HepG2 (cell line): Measurements from ENCODE around the gene THRB. TPM values are rescaled to one million over a fixed set of nuclear protein-coding genes. Genes with fewer than 3 reads are reported as not detected.

Source experiments
- AGO2 ChIP-seq: fragments of 200-400 bp; formaldehyde crosslinking; optimal IDR thresholded peaks from 2 replicates; pipeline ENCODE3; 2017; ENCODE audit warnings: mild to moderate bottlenecking, low read depth, low read length, moderate library complexity
- ARID2 ChIP-seq: sonication (generic); formaldehyde crosslinking; IDR thresholded peaks from 2 replicates; pipeline ENCODE4 v1.8.1; 2022; ENCODE audit warnings: mild to moderate bottlenecking, missing genetic modification reagents, borderline replicate concordance
- BRCA1 ChIP-seq: sonication (generic); formaldehyde crosslinking; IDR thresholded peaks from 2 replicates; pipeline ENCODE4 v1.4.0; 2020; ENCODE audit warnings: missing genetic modification reagents
- ETS1 ChIP-seq: sonication (generic); formaldehyde crosslinking; IDR thresholded peaks from 2 replicates; pipeline ENCODE4 v1.4.0; 2020; ENCODE audit warnings: missing genetic modification reagents
- HNRNPH1 ChIP-seq: fragments of 200-400 bp; formaldehyde crosslinking; optimal IDR thresholded peaks from 2 replicates; pipeline ENCODE3; 2017; ENCODE audit warnings: mild to moderate bottlenecking, low read depth, low read length
- KAT2B ChIP-seq: fragments of 150-350 bp; IDR thresholded peaks from 2 replicates; pipeline ENCODE4 v1.6.1; 2014; ENCODE audit warnings: low read depth, low read length, borderline replicate concordance
- LCORL ChIP-seq, 2 experiments: fragments of 450-650 bp in 1 of 2; sonication (generic) in 1 of 2; formaldehyde crosslinking in 1 of 2; IDR thresholded peaks; 2 replicates each; pipeline versions ENCODE4 v1.5.0 to v1.6.1; 2017 to 2020; ENCODE audit warnings: antibody characterized with exemption in 1 of 2, missing genetic modification reagents in 1 of 2
- MTF1 ChIP-seq: sonication (generic); formaldehyde crosslinking; IDR thresholded peaks from 2 replicates; pipeline ENCODE4 v1.5.0; 2020; ENCODE audit warnings: missing genetic modification reagents
- MXI1 ChIP-seq: IDR thresholded peaks from 3 replicates; pipeline ENCODE4 v1.6.1; 2012; ENCODE audit warnings: low read depth, low read length, inconsistent platforms, borderline replicate concordance
- NFAT5 ChIP-seq: sonication (generic); formaldehyde crosslinking; IDR thresholded peaks from 2 replicates; pipeline ENCODE4 v1.4.0; 2020; ENCODE audit warnings: missing genetic modification reagents
- POLR2AphosphoS2 ChIP-seq: IDR thresholded peaks from 2 replicates; pipeline ENCODE4 v1.6.1; 2011; ENCODE audit warnings: low read depth, low read length, improper control_type of control experiment
- POLR2G ChIP-seq: fragments of 200-400 bp; formaldehyde crosslinking; IDR thresholded peaks from 2 replicates; pipeline ENCODE4 v1.6.1; 2018; ENCODE audit warnings: mild to moderate bottlenecking, low read depth, low read length, moderate library complexity
- RORA ChIP-seq: sonication (generic); formaldehyde crosslinking; IDR thresholded peaks from 2 replicates; pipeline ENCODE4 v1.5.0; 2020; ENCODE audit warnings: mild to moderate bottlenecking, missing genetic modification reagents, moderate library complexity
- SCMH1 ChIP-seq: sonication (generic); formaldehyde crosslinking; IDR thresholded peaks from 2 replicates; pipeline ENCODE4 v1.9.0; 2021; ENCODE audit warnings: missing genetic modification reagents, mild to moderate bottlenecking, borderline replicate concordance
- TMF1 ChIP-seq: sonication (generic); formaldehyde crosslinking; IDR thresholded peaks from 2 replicates; pipeline ENCODE4 v1.8.1; 2022; ENCODE audit warnings: low read depth, missing genetic modification reagents
- TRIM24 ChIP-seq: sonication (generic); formaldehyde crosslinking; IDR thresholded peaks from 2 replicates; pipeline ENCODE4 v1.8.0; 2022; ENCODE audit warnings: mild to moderate bottlenecking, missing genetic modification reagents
- ZBTB1 ChIP-seq: sonication (generic); formaldehyde crosslinking; IDR thresholded peaks from 2 replicates; pipeline ENCODE4 v1.4.0; 2020; ENCODE audit warnings: missing genetic modification reagents, borderline replicate concordance
- ZNF350 ChIP-seq: sonication (generic); formaldehyde crosslinking; IDR thresholded peaks from 2 replicates; pipeline ENCODE4 v1.4.0; 2020; ENCODE audit warnings: mild to moderate bottlenecking, low read depth, missing genetic modification reagents, borderline replicate concordance
- ZNF432 ChIP-seq: sonication (generic); formaldehyde crosslinking; IDR thresholded peaks from 2 replicates; pipeline ENCODE4 v1.5.0; 2020; ENCODE audit warnings: missing genetic modification reagents, mild to moderate bottlenecking, borderline replicate concordance
- ZNF597 ChIP-seq: sonication (generic); formaldehyde crosslinking; IDR thresholded peaks from 2 replicates; pipeline ENCODE4 v1.5.0; 2020; ENCODE audit warnings: missing genetic modification reagents
- ZSCAN5A ChIP-seq: sonication (generic); formaldehyde crosslinking; IDR thresholded peaks from 2 replicates; pipeline ENCODE4 v1.8.0; 2022; ENCODE audit warnings: mild to moderate bottlenecking, missing genetic modification reagents, borderline replicate concordance
- polyA plus RNA-seq, 8 experiments: library from polyadenylated mRNA; depleted of rRNA in 3 of 8; stranded (reverse) in 7 of 8; unstranded in 1 of 8; fragments of >200 nt; fragmentation: Illumina TruSeq in 4 of 8; extraction: Trizol in 4 of 8; gene quantifications; 2 replicates each; pipeline versions ENCODE4 v1.2.1 to v1.2.3, GENCODE V29; 2011 to 2016; ENCODE audit warnings: low read depth in 4 of 8, missing spikeins in 1 of 8, mixed read lengths in 1 of 8; ENCODE audit not compliant: insufficient read depth in 1 of 8
- total RNA-seq, 5 experiments: library from RNA; depleted of rRNA; stranded (reverse); fragments of >200 nt; fragmentation: Illumina TruSeq; extraction: Trizol; gene quantifications; 2 replicates each; pipeline ENCODE4 v1.2.3, GENCODE V29; 2016; ENCODE audit warnings: low read depth in 1 of 5

The THRB gene
- total and polyA plus RNA-seq, 2 of the 13 experiments (the other 11 are each of a cell fraction or from before 2014, with no cell fraction given): 4.7 to 22.7 TPM

- TF ChIP-seq ETS1 (CRISPR knock-in tag) (no peak), ZNF432 (CRISPR knock-in tag) (no peak), MXI1 (0 out of 3 replicates have a peak, but pooled peaks have one; percentile 3), ZSCAN5A (CRISPR knock-in tag) (no peak), TRIM24 (CRISPR knock-in tag) (no peak), AGO2 (peak; percentile 3), ZNF597 (CRISPR knock-in tag) (no peak), BRCA1 (CRISPR knock-in tag) (no peak), RORA (CRISPR knock-in tag) (no peak), KAT2B (no peak), TMF1 (CRISPR knock-in tag) (no peak; the same call in 1 of the 2 replicates), NFAT5 (CRISPR knock-in tag) (no peak), POLR2AphosphoS2 (no peak), ZNF350 (no peak; the same call in 1 of the 2 replicates), ARID2 (CRISPR knock-in tag) (no peak), ZBTB1 (no peak), HNRNPH1 (no peak), LCORL (IDR thresholded peaks at IDR 0.05) (no peak), LCORL (CRISPR knock-in tag; IDR thresholded peaks at IDR 0.05) (no peak; the same call in 1 of the 2 replicates), POLR2G (0 out of 2 replicates have a peak, but pooled peaks have one; percentile 13), MTF1 (CRISPR knock-in tag) (0 out of 2 replicates have a peak, but pooled peaks have one; percentile 25), SCMH1 (CRISPR knock-in tag) (no peak)
Measured at GRCh38 chr3:24494618-24495325, at the start of gene THRB (continued).
